HEK293 (cell line): ENCODE data around the gene STAB1.

Experiments
- MYNN ChIP-seq: fragments of 450-650 bp; formaldehyde crosslinking; IDR thresholded peaks from 2 replicates; pipeline ENCODE4 v1.5.1; 2016; ENCODE audit warnings: missing biosample characterization, missing genetic modification characterization, borderline replicate concordance
- REPIN1 ChIP-seq: fragments of 450-650 bp; formaldehyde crosslinking; IDR thresholded peaks from 2 replicates; pipeline ENCODE4 v1.5.1; 2017; ENCODE audit warnings: missing biosample characterization, missing genetic modification characterization, low read depth
- TCF7L2 ChIP-seq: IDR thresholded peaks from 2 replicates; pipeline ENCODE4 v1.6.1; 2011; ENCODE audit warnings: low read depth, mild to moderate bottlenecking, inconsistent platforms, low read length, moderate library complexity, borderline replicate concordance
- ZBTB8A ChIP-seq: fragments of 450-650 bp; formaldehyde crosslinking; IDR thresholded peaks from 2 replicates; pipeline ENCODE4 v1.5.1; 2016; ENCODE audit warnings: missing biosample characterization, missing genetic modification characterization
- ZNF146 ChIP-seq: fragments of 450-650 bp; formaldehyde crosslinking; IDR thresholded peaks from 2 replicates; pipeline ENCODE4 v1.5.1; 2016; ENCODE audit warnings: missing biosample characterization, missing genetic modification characterization
- ZNF155 ChIP-seq: fragments of 450-650 bp; formaldehyde crosslinking; IDR thresholded peaks from 2 replicates; pipeline ENCODE4 v1.5.1; 2016; ENCODE audit warnings: missing biosample characterization, missing genetic modification characterization
- ZNF76 ChIP-seq: fragments of 450-650 bp; formaldehyde crosslinking; IDR thresholded peaks from 2 replicates; pipeline ENCODE4; 2016; ENCODE audit warnings: low read depth, missing biosample characterization, missing genetic modification characterization, borderline replicate concordance
- ZNF776 ChIP-seq: fragments of 450-650 bp; formaldehyde crosslinking; IDR thresholded peaks from 2 replicates; pipeline ENCODE4 v1.5.0; 2017; ENCODE audit warnings: missing biosample characterization, missing genetic modification characterization, borderline replicate concordance
- ZNF830 ChIP-seq: fragments of 450-650 bp; IDR thresholded peaks from 2 replicates; pipeline ENCODE4 v1.5.0; 2018; ENCODE audit warnings: missing biosample characterization, missing genetic modification characterization, low read depth, mild to moderate bottlenecking, moderate library complexity
- TF ChIP-seq, protein P1 (sequence below): fragments of 450-650 bp; formaldehyde crosslinking; IDR thresholded peaks from 2 replicates; pipeline ENCODE4 v1.5.1; 2016; ENCODE audit warnings: missing biosample characterization, missing genetic modification characterization
- TF ChIP-seq, protein P2 (sequence below): fragments of 450-650 bp; formaldehyde crosslinking; IDR thresholded peaks from 2 replicates; pipeline ENCODE4 v1.5.1; 2016; ENCODE audit warnings: missing biosample characterization, missing genetic modification characterization
- TF ChIP-seq, protein P3 (sequence below): fragments of 450-650 bp; formaldehyde crosslinking; IDR thresholded peaks from 2 replicates; pipeline ENCODE4 v1.5.1; 2016; ENCODE audit warnings: missing biosample characterization, missing genetic modification characterization
- TF ChIP-seq, protein P4 (sequence below): fragments of 450-650 bp; formaldehyde crosslinking; IDR thresholded peaks from 2 replicates; pipeline ENCODE4 v1.5.1; 2016; ENCODE audit warnings: missing biosample characterization, missing genetic modification characterization, borderline replicate concordance

DNA sequence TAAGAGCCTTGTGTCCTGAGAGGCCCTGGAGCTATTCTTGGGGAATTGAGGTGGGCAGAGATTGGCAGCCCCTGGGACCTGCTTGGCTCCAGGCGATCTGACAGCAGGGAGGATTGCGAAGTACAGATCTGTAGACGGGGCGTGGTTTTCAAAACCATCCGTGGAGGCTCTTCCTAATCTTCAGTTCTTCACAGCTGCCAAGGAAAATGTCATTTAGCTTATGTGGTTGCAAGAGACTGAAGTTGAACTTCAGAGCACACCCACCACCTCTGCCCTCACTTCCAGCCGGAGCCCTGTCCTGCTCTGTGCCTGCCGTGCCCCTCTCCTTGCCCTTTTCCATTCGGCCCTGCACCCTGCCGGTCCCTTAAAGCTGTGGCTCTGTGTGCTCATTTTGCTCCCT lies 26.8 kb upstream of the STAB1 start:
- TF ChIP-seq ZNF146 (no peak), MYNN (no peak), ZBTB8A (tag by site-specific recombination) (no peak), ZNF155 (tag by site-specific recombination) (no peak), REPIN1 (tag by site-specific recombination) (no peak), ZNF776 (tag by site-specific recombination) (no peak), TCF7L2 (no peak), ZNF830 (tag by site-specific recombination) (no peak), ZNF76 (tag by site-specific recombination) (no peak)
- TF ChIP-seq, protein P1, sequence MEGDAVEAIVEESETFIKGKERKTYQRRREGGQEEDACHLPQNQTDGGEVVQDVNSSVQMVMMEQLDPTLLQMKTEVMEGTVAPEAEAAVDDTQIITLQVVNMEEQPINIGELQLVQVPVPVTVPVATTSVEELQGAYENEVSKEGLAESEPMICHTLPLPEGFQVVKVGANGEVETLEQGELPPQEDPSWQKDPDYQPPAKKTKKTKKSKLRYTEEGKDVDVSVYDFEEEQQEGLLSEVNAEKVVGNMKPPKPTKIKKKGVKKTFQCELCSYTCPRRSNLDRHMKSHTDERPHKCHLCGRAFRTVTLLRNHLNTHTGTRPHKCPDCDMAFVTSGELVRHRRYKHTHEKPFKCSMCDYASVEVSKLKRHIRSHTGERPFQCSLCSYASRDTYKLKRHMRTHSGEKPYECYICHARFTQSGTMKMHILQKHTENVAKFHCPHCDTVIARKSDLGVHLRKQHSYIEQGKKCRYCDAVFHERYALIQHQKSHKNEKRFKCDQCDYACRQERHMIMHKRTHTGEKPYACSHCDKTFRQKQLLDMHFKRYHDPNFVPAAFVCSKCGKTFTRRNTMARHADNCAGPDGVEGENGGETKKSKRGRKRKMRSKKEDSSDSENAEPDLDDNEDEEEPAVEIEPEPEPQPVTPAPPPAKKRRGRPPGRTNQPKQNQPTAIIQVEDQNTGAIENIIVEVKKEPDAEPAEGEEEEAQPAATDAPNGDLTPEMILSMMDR (tag by site-specific recombination): no peak
- TF ChIP-seq, protein P2, sequence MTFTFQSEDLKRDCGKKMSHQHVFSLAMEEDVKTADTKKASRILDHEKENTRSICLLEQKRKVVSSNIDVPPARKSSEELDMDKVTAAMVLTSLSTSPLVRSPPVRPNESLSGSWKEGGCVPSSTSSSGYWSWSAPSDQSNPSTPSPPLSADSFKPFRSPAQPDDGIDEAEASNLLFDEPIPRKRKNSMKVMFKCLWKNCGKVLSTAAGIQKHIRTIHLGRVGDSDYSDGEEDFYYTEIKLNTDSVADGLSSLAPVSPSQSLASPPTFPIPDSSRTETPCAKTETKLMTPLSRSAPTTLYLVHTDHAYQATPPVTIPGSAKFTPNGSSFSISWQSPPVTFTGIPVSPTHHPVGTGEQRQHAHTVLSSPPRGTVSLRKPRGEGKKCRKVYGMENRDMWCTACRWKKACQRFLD (tag by site-specific recombination): no peak
- TF ChIP-seq, protein P3, sequence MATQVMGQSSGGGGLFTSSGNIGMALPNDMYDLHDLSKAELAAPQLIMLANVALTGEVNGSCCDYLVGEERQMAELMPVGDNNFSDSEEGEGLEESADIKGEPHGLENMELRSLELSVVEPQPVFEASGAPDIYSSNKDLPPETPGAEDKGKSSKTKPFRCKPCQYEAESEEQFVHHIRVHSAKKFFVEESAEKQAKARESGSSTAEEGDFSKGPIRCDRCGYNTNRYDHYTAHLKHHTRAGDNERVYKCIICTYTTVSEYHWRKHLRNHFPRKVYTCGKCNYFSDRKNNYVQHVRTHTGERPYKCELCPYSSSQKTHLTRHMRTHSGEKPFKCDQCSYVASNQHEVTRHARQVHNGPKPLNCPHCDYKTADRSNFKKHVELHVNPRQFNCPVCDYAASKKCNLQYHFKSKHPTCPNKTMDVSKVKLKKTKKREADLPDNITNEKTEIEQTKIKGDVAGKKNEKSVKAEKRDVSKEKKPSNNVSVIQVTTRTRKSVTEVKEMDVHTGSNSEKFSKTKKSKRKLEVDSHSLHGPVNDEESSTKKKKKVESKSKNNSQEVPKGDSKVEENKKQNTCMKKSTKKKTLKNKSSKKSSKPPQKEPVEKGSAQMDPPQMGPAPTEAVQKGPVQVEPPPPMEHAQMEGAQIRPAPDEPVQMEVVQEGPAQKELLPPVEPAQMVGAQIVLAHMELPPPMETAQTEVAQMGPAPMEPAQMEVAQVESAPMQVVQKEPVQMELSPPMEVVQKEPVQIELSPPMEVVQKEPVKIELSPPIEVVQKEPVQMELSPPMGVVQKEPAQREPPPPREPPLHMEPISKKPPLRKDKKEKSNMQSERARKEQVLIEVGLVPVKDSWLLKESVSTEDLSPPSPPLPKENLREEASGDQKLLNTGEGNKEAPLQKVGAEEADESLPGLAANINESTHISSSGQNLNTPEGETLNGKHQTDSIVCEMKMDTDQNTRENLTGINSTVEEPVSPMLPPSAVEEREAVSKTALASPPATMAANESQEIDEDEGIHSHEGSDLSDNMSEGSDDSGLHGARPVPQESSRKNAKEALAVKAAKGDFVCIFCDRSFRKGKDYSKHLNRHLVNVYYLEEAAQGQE (tag by site-specific recombination): no peak
- TF ChIP-seq, protein P4, sequence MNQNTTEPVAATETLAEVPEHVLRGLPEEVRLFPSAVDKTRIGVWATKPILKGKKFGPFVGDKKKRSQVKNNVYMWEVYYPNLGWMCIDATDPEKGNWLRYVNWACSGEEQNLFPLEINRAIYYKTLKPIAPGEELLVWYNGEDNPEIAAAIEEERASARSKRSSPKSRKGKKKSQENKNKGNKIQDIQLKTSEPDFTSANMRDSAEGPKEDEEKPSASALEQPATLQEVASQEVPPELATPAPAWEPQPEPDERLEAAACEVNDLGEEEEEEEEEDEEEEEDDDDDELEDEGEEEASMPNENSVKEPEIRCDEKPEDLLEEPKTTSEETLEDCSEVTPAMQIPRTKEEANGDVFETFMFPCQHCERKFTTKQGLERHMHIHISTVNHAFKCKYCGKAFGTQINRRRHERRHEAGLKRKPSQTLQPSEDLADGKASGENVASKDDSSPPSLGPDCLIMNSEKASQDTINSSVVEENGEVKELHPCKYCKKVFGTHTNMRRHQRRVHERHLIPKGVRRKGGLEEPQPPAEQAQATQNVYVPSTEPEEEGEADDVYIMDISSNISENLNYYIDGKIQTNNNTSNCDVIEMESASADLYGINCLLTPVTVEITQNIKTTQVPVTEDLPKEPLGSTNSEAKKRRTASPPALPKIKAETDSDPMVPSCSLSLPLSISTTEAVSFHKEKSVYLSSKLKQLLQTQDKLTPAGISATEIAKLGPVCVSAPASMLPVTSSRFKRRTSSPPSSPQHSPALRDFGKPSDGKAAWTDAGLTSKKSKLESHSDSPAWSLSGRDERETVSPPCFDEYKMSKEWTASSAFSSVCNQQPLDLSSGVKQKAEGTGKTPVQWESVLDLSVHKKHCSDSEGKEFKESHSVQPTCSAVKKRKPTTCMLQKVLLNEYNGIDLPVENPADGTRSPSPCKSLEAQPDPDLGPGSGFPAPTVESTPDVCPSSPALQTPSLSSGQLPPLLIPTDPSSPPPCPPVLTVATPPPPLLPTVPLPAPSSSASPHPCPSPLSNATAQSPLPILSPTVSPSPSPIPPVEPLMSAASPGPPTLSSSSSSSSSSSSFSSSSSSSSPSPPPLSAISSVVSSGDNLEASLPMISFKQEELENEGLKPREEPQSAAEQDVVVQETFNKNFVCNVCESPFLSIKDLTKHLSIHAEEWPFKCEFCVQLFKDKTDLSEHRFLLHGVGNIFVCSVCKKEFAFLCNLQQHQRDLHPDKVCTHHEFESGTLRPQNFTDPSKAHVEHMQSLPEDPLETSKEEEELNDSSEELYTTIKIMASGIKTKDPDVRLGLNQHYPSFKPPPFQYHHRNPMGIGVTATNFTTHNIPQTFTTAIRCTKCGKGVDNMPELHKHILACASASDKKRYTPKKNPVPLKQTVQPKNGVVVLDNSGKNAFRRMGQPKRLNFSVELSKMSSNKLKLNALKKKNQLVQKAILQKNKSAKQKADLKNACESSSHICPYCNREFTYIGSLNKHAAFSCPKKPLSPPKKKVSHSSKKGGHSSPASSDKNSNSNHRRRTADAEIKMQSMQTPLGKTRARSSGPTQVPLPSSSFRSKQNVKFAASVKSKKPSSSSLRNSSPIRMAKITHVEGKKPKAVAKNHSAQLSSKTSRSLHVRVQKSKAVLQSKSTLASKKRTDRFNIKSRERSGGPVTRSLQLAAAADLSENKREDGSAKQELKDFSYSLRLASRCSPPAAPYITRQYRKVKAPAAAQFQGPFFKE: no peak
